Karpas-422 (cell line): ENCODE results near the gene ERBB2. TPM values are rescaled to one million over a fixed set of nuclear protein-coding genes. Genes with fewer than 3 reads are reported as not detected.
"Not testable (repeated sequence)": the region's sequence is repeated elsewhere in the genome, so short reads cannot be mapped to it uniquely, and the experiment has no call there.

Experiments
- DNase-seq: peaks from one replicate; pipeline ENCODE4 v3.0.0-alpha.2; 2015
- H2AFZ ChIP-seq: fragments of 200-600 bp; sonication (generic); 2 replicates; pipeline ENCODE4 v1.6.1; 2014; ENCODE audit warnings: antibody characterized with exemption, low read length, mixed read lengths
- H3K27ac ChIP-seq: fragments of 200-600 bp; sonication (generic); 2 replicates; pipeline ENCODE4 v1.5.1; 2014; ENCODE audit warnings: mild to moderate bottlenecking, low read length, moderate library complexity
- H3K27me3 ChIP-seq: fragments of 200-600 bp; sonication (generic); 2 replicates; pipeline ENCODE4 v1.6.1; 2014; ENCODE audit warnings: low read length, mixed read lengths
- H3K36me3 ChIP-seq: fragments of 200-600 bp; sonication (generic); 2 replicates; pipeline ENCODE4 v1.6.1; 2014; ENCODE audit warnings: low read length, mixed read lengths; ENCODE audit not compliant: insufficient read depth
- H3K4me1 ChIP-seq: fragments of 200-600 bp; sonication (generic); 2 replicates; pipeline ENCODE4 v1.6.1; 2014; ENCODE audit warnings: mild to moderate bottlenecking, low read length, mixed read lengths
- H3K4me2 ChIP-seq: fragments of 200-600 bp; sonication (generic); 2 replicates; pipeline ENCODE4 v1.6.1; 2014; ENCODE audit warnings: low read length, low read depth, mild to moderate bottlenecking; ENCODE audit not compliant: poor library complexity, severe bottlenecking
- H3K4me3 ChIP-seq: fragments of 200-600 bp; sonication (generic); 2 replicates; pipeline ENCODE4 v1.5.1; 2014; ENCODE audit warnings: mild to moderate bottlenecking, antibody characterized with exemption, low read length, mixed read lengths
- H3K79me2 ChIP-seq: fragments of 200-600 bp; sonication (generic); 2 replicates; pipeline ENCODE4 v1.6.1; 2014; ENCODE audit warnings: mild to moderate bottlenecking, low read length, mixed read lengths
- H3K9ac ChIP-seq: fragments of 200-600 bp; sonication (generic); 2 replicates; pipeline ENCODE4 v1.6.0; 2014; ENCODE audit warnings: low read length
- H3K9me2 ChIP-seq: fragments of 200-600 bp; sonication (generic), shearing (Covaris generic); replicated peaks from 2 replicates; pipeline ENCODE4 v1.6.0; 2014; ENCODE audit warnings: mild to moderate bottlenecking, low read length, moderate library complexity; ENCODE audit not compliant: insufficient read depth
- H3K9me3 ChIP-seq: fragments of 300-700, 200-600 bp; sonication (generic); 2 replicates; pipeline ENCODE4 v1.6.1; 2014; ENCODE audit warnings: low read length, mixed read lengths
- H4K20me1 ChIP-seq: fragments of 200-600 bp; sonication (generic); 2 replicates; pipeline ENCODE4 v1.6.1; 2014; ENCODE audit warnings: mild to moderate bottlenecking, antibody characterized with exemption, low read length, low read depth; ENCODE audit not compliant: insufficient read depth
- total RNA-seq: library from RNA; depleted of rRNA; stranded (reverse); fragments of >200 nt; shearing (Covaris generic); gene quantifications from 2 replicates; pipeline ENCODE4 v1.2.3, GENCODE V29; 2014; ENCODE audit warnings: low replicate concordance

Gene ERBB2
- total RNA-seq, 1 experiment from 2014 or later: 7.3 TPM

DNA sequence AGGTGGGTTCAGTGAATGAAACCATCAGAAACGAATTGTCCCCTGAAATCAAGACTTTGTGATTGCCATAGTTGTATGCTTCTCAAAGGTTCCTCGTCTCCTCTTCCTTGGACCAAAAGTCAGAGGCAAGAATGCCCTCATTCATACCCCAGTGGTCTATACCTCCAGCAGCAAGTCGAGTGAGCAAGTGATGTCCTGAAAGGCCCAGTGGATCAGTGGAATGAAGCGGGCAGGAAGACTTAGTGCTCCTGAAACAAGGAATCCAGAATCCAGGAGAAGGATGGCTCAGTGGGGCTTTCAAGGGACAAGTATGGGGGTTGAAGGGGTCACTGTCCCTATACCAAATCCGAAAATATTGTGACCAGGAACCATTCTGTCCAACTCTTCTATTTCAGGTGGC, 5.3 kb upstream of the ERBB2 start:
- Histone ChIP-seq H3K4me3 (no peak overlapping the region), H3K27ac (no peak overlapping the region), H3K27me3 (no peaks in the 10 kb centered on the region), H2AFZ (no peak overlapping the region), H3K9ac (no peak overlapping the region), H3K36me3 (no peaks in the 10 kb centered on the region), H3K9me2 (no peaks in the 10 kb centered on the region), H3K4me2 (no peak overlapping the region), H4K20me1 (no peaks in the 10 kb centered on the region), H3K4me1 (no peaks in the 10 kb centered on the region), H3K79me2 (no peaks in the 10 kb centered on the region), H3K9me3 (no peaks in the 10 kb centered on the region)
- no peak for DNase-seq

DNA sequence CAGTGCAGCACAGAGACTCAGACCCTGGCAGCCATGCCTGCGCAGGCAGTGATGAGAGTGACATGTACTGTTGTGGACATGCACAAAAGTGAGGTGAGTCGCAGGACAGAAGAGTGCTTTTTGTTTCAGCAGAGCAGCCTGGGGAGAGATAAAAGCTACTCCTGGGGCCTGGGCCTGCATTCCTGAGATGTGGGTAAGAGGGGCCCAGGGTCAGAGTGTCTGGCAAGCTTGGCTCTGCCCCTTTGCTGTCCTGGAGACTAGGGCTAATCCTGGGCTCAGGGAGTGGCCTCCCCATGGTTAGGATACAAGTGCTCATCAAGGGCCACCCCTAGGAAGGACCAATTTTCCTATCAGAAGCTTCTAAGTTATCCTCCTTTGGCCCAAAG, 4.8 kb upstream of the ERBB2 start:
- Histone ChIP-seq H3K36me3 (no peaks in the 10 kb centered on the region), H2AFZ (no peak overlapping the region), H3K4me3 (no peak overlapping the region), H3K9me2 (no peaks in the 10 kb centered on the region), H3K9me3 (no peaks in the 10 kb centered on the region), H3K27ac (no peak overlapping the region), H3K9ac (no peak overlapping the region), H3K27me3 (no peaks in the 10 kb centered on the region), H4K20me1 (no peaks in the 10 kb centered on the region), H3K4me2 (no peak overlapping the region), H3K4me1 (no peaks in the 10 kb centered on the region), H3K79me2 (no peaks in the 10 kb centered on the region)
- DNase-seq: no peak

- Histone ChIP-seq H2AFZ (no peak overlapping the region), H3K36me3 (no peaks in the 10 kb centered on the region), H3K27me3 (no peaks in the 10 kb centered on the region), H4K20me1 (no peaks in the 10 kb centered on the region), H3K4me2 (no peak overlapping the region), H3K4me3 (no peak overlapping the region), H3K9ac (no peak overlapping the region), H3K79me2 (no peaks in the 10 kb centered on the region), H3K9me3 (no peaks in the 10 kb centered on the region), H3K4me1 (no peaks in the 10 kb centered on the region), H3K27ac (no peak overlapping the region), H3K9me2 (no peaks in the 10 kb centered on the region)
- no peak for DNase-seq
These were observed 3.1 kb upstream of the ERBB2 start for GRCh38 chr17:39696731-39697130.

DNA sequence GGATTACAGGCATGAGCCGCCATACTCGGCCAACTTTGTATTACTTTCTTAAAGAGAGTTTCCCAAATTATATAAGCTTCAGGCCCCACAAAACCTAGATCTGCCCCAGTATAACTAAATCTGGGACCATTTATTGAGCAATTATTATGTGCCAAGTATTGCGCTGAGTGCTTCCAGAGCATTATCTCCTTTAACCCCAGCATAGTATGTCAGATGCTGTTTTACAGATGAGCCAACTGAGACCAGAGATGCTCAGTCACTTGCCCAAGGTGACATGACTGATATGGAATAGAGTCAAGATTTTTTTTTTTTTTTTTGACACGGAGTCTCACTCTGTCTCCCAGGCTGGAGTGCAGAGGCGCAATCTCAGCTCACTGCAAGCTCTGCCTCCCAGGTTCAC, 1.9 kb upstream of the ERBB2 start:
- no peaks in the 10 kb centered on the region for H3K9me2 ChIP-seq
- no peak overlapping the region for H3K4me2 ChIP-seq
- H3K9me3 ChIP-seq: no peaks in the 10 kb centered on the region
- no peak overlapping the region for H3K27ac ChIP-seq
- H2AFZ ChIP-seq: no peak overlapping the region
- no peaks in the 10 kb centered on the region for H3K36me3 ChIP-seq
- no peak for DNase-seq
- H3K4me1 ChIP-seq: no peaks in the 10 kb centered on the region
- no peaks in the 10 kb centered on the region for H3K79me2 ChIP-seq
- no peaks in the 10 kb centered on the region for H4K20me1 ChIP-seq
- H3K4me3 ChIP-seq: no peak overlapping the region
- H3K9ac ChIP-seq: no peak overlapping the region
- no peaks in the 10 kb centered on the region for H3K27me3 ChIP-seq

GRCh38 chr17:39699157-39699817, 577 bp upstream of the ERBB2 start:
- H3K4me1 ChIP-seq, H3K36me3 ChIP-seq, H3K9me3 ChIP-seq, H3K79me2 ChIP-seq, H4K20me1 ChIP-seq, DNase-seq, H3K27ac ChIP-seq, H3K9me2 ChIP-seq, H3K27me3 ChIP-seq, H3K4me3 ChIP-seq, H3K4me2 ChIP-seq, H3K9ac ChIP-seq, H2AFZ ChIP-seq: not testable (repeated sequence)

GRCh38 chr17:39700148-39700987, 504 bp downstream of the ERBB2 start:
- H3K79me2 ChIP-seq: no peaks in the 10 kb centered on the region
- H3K4me2 ChIP-seq: no peak overlapping the region
- no peaks in the 10 kb centered on the region for H3K9me3 ChIP-seq
- no peak overlapping the region for H3K4me3 ChIP-seq
- no peak for DNase-seq
- H4K20me1 ChIP-seq: no peaks in the 10 kb centered on the region
- H3K9ac ChIP-seq: no peak overlapping the region
- H3K36me3 ChIP-seq: no peaks in the 10 kb centered on the region
- H3K9me2 ChIP-seq: no peaks in the 10 kb centered on the region
- no peak overlapping the region for H2AFZ ChIP-seq
- no peak overlapping the region for H3K27ac ChIP-seq
- no peaks in the 10 kb centered on the region for H3K27me3 ChIP-seq
- no peaks in the 10 kb centered on the region for H3K4me1 ChIP-seq

GRCh38 chr17:39701012-39701783, 1.3 kb downstream of the ERBB2 start:
- no peaks in the 10 kb centered on the region for H3K36me3 ChIP-seq
- no peak overlapping the region for H3K4me2 ChIP-seq
- H3K9me2 ChIP-seq: no peaks in the 10 kb centered on the region
- H3K4me1 ChIP-seq: no peaks in the 10 kb centered on the region
- no peak overlapping the region for H3K9ac ChIP-seq
- H3K9me3 ChIP-seq: no peaks in the 10 kb centered on the region
- no peaks in the 10 kb centered on the region for H4K20me1 ChIP-seq
- no peak overlapping the region for H2AFZ ChIP-seq
- H3K27ac ChIP-seq: no peak overlapping the region
- no peaks in the 10 kb centered on the region for H3K27me3 ChIP-seq
- no peak for DNase-seq
- no peaks in the 10 kb centered on the region for H3K79me2 ChIP-seq
- no peak overlapping the region for H3K4me3 ChIP-seq

DNA sequence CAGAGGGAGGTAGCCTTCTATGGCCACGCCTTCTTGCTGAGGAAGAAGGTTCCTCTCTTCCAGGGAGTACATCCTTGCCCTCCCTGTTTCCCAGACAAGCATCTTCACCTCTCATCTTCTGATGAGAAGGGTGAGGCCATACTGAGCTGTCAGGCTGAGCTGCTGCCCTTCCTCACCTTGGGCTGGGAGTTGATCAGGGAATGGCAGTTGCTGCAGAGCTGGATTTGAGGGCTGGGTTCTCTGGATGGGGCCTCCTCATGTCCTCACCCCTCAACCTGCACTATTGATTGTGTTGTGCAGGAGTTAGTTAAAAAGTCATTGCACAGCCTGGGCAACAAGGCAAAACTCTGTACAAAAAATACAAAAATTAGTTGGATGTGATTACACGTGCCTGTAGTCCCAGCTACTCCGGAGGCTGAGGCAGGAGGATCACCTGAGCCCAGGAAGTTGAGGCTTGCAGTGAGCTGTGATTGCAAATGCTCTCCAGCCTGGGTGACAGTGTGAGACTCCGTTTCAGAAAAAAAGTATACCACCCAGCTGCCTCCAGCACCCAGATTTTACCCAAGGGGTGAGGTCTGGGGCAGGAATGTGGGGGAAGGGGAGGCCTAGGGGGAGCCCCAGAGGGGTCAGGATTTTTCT, 2.0 kb downstream of the ERBB2 start:
- DNase-seq: no peak
- Histone ChIP-seq H3K9me3 (no peaks in the 10 kb centered on the region), H3K4me3 (no peak overlapping the region), H3K9ac (no peak overlapping the region), H4K20me1 (no peaks in the 10 kb centered on the region), H3K4me2 (no peak overlapping the region), H2AFZ (no peak overlapping the region), H3K79me2 (no peaks in the 10 kb centered on the region), H3K27me3 (no peaks in the 10 kb centered on the region), H3K4me1 (no peaks in the 10 kb centered on the region), H3K27ac (no peak overlapping the region), H3K9me2 (no peaks in the 10 kb centered on the region), H3K36me3 (no peaks in the 10 kb centered on the region)
